GM12874 (cell line): ENCODE data around the gene EXO1.

Experiments
- TF ChIP-seq, protein P1 (sequence below): IDR thresholded peaks from 2 replicates; pipeline ENCODE4 v1.5.1; 2011; ENCODE audit warnings: low read depth, mild to moderate bottlenecking, control low read depth, low read length, moderate library complexity; ENCODE audit not compliant: insufficient read depth

The EXO1 gene

DNA sequence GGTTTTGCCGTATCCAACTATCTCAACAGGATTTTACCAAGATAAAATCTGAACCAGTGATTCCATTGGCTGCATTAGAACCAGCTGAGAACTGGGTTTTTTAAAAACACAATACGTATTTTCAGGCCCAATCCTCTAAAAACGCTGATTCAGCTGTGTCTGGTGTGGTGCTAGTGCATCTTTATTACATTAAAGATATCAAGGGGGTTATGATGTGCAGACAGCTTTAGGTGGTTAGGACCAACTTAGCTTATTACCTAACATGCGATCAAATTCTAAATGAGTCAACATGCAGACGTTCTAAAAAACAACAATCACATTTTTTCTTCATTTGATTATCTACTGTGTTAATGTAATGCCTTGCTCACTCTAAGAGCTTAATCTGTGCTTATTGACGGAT, 32.0 kb upstream of the EXO1 start:
- TF ChIP-seq, protein P1, sequence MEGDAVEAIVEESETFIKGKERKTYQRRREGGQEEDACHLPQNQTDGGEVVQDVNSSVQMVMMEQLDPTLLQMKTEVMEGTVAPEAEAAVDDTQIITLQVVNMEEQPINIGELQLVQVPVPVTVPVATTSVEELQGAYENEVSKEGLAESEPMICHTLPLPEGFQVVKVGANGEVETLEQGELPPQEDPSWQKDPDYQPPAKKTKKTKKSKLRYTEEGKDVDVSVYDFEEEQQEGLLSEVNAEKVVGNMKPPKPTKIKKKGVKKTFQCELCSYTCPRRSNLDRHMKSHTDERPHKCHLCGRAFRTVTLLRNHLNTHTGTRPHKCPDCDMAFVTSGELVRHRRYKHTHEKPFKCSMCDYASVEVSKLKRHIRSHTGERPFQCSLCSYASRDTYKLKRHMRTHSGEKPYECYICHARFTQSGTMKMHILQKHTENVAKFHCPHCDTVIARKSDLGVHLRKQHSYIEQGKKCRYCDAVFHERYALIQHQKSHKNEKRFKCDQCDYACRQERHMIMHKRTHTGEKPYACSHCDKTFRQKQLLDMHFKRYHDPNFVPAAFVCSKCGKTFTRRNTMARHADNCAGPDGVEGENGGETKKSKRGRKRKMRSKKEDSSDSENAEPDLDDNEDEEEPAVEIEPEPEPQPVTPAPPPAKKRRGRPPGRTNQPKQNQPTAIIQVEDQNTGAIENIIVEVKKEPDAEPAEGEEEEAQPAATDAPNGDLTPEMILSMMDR: no peak

DNA sequence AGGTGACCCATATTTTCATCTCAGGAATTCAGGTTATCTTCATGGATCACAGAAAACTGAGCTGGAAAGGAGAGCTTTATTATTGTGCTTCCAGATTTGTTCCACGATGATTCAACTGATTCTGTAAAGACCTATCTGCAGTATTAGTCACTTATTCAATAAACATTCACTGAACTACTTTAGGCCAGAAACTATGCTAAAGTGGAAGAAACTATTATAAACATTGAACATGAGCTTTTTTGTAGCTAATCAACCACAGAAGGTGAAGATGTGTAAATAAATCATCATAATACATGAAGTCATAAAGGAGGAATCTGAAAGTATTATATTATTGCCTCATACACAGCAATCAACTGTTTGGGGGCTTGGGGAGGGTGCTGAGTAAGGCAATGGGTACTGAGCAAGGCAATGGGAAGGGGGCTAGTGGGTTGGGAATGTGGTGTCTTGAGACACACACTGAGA, 30.6 kb upstream of the EXO1 start:
- TF ChIP-seq, protein P1: no peak

DNA sequence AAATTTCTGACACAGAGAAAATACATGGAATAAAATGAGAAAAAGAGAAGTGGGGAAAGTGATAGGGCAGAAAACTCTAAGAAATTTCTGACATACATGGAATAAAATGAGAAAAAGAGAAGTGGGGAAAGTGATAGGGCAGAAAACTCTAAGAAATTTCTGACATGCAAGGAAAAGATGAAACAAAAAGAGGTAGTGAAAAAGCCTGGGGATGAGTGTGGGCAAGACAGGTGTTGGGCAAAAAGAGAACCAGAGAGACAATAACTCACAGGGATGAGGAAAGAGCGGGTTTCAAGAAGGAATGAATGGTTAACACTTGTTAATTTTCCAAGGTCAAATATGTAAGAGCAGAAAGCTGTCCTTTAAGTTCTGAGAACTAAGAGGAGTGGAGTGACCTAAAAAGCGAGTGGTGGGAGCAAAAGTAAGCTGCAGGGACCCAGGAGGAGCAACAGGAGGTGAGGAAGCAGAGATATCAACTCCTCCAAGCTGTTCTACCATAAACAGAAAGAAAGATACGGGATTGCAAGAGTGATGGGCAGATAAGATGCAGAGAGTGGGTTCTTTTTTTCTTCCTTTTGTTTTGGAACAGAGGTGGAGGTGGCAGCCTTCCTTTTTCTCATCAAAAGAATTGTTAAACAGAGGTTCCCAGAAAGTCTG, 29.9 kb upstream of the EXO1 start:
- TF ChIP-seq, protein P1: no peak

DNA sequence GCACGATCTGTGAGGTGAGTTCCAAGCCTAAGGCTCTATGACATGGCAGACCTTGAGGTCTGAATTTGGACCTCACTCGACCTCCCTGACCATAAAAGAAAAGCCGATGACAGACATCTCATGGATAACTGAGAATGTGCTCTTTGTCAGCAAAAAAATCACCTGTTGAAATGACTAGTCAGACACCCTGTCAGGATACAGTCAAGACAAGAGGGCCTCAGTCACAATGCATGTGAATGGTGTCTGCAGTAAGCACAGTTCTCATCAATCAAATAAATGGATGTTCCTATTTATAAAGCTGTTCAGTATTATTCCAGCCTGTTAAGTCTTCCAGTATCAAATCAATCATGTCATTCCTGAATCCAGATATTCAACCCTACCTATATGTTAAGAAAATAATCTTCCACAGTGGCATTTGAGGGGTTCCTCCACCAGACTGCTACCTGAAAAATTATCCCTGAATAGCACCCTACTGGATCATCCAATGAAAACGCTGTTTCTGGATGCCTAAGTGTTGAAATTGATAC, 28.6 kb upstream of the EXO1 start:
- TF ChIP-seq, protein P1: no peak

DNA sequence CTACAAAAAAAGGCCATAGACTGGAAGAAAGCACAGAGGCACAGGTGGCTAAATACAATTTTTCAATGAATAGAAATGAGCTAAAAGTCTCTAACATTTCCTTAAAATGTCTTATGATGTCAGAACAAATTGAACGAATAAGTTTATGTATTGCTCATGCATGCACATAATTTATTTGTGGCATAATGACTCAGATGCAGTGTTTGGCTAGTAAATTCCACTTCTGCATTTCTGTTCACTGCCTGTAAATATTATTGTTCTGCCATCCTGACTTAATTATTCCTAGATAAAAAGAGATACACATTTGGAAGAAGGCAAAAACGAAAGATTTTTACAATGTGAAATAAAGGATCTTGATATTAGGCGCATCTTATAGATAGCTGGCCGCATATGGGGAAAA, 26.6 kb upstream of the EXO1 start:
- TF ChIP-seq, protein P1: no peak

DNA sequence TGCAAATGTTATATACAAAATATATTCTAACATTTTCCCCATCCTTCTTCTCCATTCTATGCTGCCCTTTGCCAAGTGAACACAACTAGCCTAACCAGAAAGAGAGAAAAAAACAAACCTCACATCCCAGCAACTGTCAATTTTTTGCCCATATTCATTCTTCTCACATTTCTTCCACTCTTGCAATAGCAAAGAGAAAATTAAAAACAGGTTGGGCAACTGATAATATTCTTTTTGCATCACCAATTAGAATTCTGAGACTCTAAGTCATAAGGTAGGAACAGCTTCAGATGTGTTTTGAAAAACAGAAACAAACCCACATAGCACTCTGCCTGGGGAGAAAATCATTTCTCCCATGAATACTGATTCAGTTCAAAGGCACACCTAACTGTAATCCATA, 25.2 kb upstream of the EXO1 start:
- TF ChIP-seq, protein P1: no peak

DNA sequence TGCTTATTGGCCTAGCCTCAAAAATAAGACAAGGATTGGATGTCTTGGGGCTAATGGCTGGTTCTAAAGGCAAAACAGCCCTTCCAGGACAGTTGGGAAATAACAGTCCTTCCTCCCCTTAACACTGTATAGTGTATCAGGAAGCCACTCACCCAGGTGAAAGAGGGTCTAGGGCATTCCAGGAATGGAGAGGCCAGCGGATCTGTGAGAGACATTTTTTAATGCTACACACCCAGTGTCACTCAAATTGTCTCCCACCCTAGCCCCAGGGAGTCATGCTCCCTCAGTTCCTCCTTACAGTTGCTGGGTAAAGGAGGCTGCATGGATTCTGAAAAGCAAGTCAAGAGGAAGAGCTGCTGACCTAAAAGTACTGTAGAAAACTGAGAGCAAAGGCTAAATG, 24.1 kb upstream of the EXO1 start:
- TF ChIP-seq, protein P1: no peak
